Inferior parietal cortex (tissue), 1 donor: ENCODE results near the gene HIVEP1.
"Not testable (repeated sequence)": the region's sequence is repeated elsewhere in the genome, so short reads cannot be mapped to it uniquely, and the experiment has no call there.

ENCODE experiments used
- DNase-seq: peaks from one replicate; pipeline ENCODE4 v3.0.0-alpha.2; 2016; ENCODE audit errors: extremely low spot score

HIVEP1 gene

GRCh38 chr6:12084681-12085080, 72.6 kb downstream of the HIVEP1 start:
- DNase-seq = no peak

- no peak for DNase-seq
Observed at GRCh38 chr6:12088531-12088930, 76.4 kb downstream of the HIVEP1 start.

- no peak for DNase-seq
Observed at GRCh38 chr6:12090714-12091113, 78.6 kb downstream of the HIVEP1 start.

- DNase-seq = no peak
Observed at GRCh38 chr6:12092762-12093161, 80.7 kb downstream of the HIVEP1 start.

GRCh38 chr6:12094689-12095088, 82.6 kb downstream of the HIVEP1 start:
- DNase-seq = no peak

GRCh38 chr6:12096342-12096741, 84.2 kb downstream of the HIVEP1 start:
- no peak for DNase-seq

GRCh38 chr6:12097791-12098190, 85.7 kb downstream of the HIVEP1 start:
- DNase-seq = no peak

- no peak for DNase-seq
Observed at GRCh38 chr6:12099623-12100338, 87.7 kb downstream of the HIVEP1 start.

GRCh38 chr6:12101048-12101447, 88.9 kb downstream of the HIVEP1 start:
- no peak for DNase-seq

- no peak for DNase-seq
Observed at GRCh38 chr6:12101653-12102312, 89.7 kb downstream of the HIVEP1 start.

GRCh38 chr6:12102350-12102749, 90.2 kb downstream of the HIVEP1 start:
- DNase-seq = no peak

- DNase-seq = no peak
Observed at GRCh38 chr6:12103158-12103557, 91.0 kb downstream of the HIVEP1 start.

- DNase-seq = no peak
Observed at GRCh38 chr6:12105271-12105670, 93.2 kb downstream of the HIVEP1 start.

- DNase-seq = not testable (repeated sequence)
Observed at GRCh38 chr6:12108376-12108775, 96.3 kb downstream of the HIVEP1 start.

GRCh38 chr6:12110523-12111362, 98.6 kb downstream of the HIVEP1 start:
- DNase-seq = no peak

- no peak for DNase-seq
Observed at GRCh38 chr6:12111363-12111670, 99.2 kb downstream of the HIVEP1 start.

GRCh38 chr6:12112540-12113189, 100.6 kb downstream of the HIVEP1 start:
- DNase-seq = no peak

- no peak for DNase-seq
Observed at GRCh38 chr6:12113190-12113577, 101.1 kb downstream of the HIVEP1 start.

- no peak for DNase-seq
Observed at GRCh38 chr6:12114055-12114503, 102.0 kb downstream of the HIVEP1 start.

- DNase-seq = no peak
Observed at GRCh38 chr6:12115001-12115400, 102.9 kb downstream of the HIVEP1 start.

GRCh38 chr6:12115492-12115891, 103.4 kb downstream of the HIVEP1 start:
- DNase-seq = no peak

- no peak for DNase-seq
Observed at GRCh38 chr6:12116264-12116800, 104.2 kb downstream of the HIVEP1 start.
